ENCODE results near the gene MTMR3. TPM values are rescaled to one million over a fixed set of nuclear protein-coding genes. Genes with fewer than 3 reads are reported as not detected.

Gene MTMR3
- total RNA-seq, 4 donors from 2014 or later: 17.2 to 77.8 (median 62.5) TPM

DNA sequence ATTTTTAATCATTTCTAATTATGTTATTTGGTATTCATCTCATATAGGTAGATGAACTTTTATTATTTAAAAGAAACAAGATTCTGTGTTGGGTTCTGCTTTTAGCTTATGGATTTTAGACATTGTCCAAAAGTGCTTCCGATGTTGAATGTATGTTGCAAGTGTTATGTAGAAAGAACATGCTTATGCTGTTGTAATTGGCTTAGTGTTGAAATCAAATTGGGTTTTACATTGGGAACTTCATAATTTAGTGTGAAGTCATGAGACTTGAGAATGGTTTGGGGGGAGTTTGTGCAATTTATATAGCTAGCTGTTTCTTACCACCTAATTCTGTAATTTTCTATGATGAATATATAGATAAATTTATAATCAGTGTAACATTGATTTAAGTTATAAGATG, 3.6 kb downstream of the MTMR3 start:
- intact Hi-C loops (cut with DNase I; ENCODE audit: low total_unique reads): no loop called here
- H3K27ac ChIP-seq: no peak overlapping the region
- no peak for TF ChIP-seq POLR2A (IDR thresholded peaks at IDR 0.05)
- TF ChIP-seq, protein P1, sequence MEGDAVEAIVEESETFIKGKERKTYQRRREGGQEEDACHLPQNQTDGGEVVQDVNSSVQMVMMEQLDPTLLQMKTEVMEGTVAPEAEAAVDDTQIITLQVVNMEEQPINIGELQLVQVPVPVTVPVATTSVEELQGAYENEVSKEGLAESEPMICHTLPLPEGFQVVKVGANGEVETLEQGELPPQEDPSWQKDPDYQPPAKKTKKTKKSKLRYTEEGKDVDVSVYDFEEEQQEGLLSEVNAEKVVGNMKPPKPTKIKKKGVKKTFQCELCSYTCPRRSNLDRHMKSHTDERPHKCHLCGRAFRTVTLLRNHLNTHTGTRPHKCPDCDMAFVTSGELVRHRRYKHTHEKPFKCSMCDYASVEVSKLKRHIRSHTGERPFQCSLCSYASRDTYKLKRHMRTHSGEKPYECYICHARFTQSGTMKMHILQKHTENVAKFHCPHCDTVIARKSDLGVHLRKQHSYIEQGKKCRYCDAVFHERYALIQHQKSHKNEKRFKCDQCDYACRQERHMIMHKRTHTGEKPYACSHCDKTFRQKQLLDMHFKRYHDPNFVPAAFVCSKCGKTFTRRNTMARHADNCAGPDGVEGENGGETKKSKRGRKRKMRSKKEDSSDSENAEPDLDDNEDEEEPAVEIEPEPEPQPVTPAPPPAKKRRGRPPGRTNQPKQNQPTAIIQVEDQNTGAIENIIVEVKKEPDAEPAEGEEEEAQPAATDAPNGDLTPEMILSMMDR (IDR thresholded peaks at IDR 0.05): no peak
- no peaks in the 10 kb centered on the region for H3K4me1 ChIP-seq
- no peaks in the 10 kb centered on the region for H3K36me3 ChIP-seq
- no peak overlapping the region for H3K4me3 ChIP-seq
- H3K9me3 ChIP-seq: no peaks in the 10 kb centered on the region
- DNase-seq: no peak
- H3K27me3 ChIP-seq: no peaks in the 10 kb centered on the region

DNA sequence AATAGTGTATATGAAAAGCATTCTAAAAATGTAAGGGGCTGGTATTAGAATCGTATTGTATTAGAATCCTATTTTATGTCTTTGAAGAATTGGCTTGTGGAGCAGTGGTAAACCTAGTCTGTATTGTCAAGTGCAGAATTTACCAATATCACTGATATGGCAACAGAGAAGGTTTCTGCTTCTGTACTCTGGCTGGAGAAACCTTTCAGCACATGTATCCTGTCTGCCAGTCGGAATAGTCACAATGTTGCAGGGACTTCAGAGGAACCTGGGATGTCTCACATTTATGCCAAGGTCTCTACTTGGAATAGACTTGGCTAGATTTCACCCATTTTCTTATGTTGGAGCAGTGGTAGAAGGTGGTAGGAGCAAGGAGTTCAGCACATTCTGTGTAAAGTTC, 4.4 kb downstream of the MTMR3 start:
- Histone ChIP-seq H3K36me3 (no peaks in the 10 kb centered on the region), H3K4me1 (no peaks in the 10 kb centered on the region), H3K27ac (no peak overlapping the region), H3K4me3 (no peak overlapping the region), H3K27me3 (no peaks in the 10 kb centered on the region), H3K9me3 (no peaks in the 10 kb centered on the region)
- TF ChIP-seq POLR2A (IDR thresholded peaks at IDR 0.05): no peak
- TF ChIP-seq, protein P1 (IDR thresholded peaks at IDR 0.05): no peak
- intact Hi-C loops (cut with DNase I; ENCODE audit: low total_unique reads): no loop called here
- DNase-seq: no peak

DNA sequence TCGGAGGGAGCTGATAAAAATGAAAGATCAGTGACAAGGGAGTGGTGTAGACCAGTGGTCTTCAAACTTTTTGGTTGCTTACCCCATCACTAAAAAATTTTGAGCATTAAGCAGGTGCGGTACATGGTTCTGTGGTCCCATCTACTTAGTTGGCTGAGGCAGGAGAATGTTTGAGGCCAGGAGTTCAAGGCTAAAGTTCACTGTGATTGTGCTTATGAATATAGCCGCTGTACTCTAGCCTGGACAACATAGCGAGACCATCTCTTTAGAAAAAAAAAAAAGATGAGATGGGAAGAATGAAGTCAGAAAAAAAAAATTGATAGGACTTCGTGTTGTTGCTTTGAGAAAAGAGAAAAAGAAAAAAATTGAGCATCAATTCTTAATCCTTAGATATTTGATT, 7.8 kb downstream of the MTMR3 start:
- no peak for DNase-seq
- Histone ChIP-seq H3K4me1 (no peaks in the 10 kb centered on the region), H3K27me3 (no peaks in the 10 kb centered on the region), H3K9me3 (no peaks in the 10 kb centered on the region), H3K4me3 (no peak overlapping the region), H3K27ac (no peak overlapping the region), H3K36me3 (no peaks in the 10 kb centered on the region)
- intact Hi-C loops (cut with DNase I; ENCODE audit: low total_unique reads): no loop called here
- TF ChIP-seq POLR2A (IDR thresholded peaks at IDR 0.05): no peak
- TF ChIP-seq, protein P1 (IDR thresholded peaks at IDR 0.05): no peak

DNA sequence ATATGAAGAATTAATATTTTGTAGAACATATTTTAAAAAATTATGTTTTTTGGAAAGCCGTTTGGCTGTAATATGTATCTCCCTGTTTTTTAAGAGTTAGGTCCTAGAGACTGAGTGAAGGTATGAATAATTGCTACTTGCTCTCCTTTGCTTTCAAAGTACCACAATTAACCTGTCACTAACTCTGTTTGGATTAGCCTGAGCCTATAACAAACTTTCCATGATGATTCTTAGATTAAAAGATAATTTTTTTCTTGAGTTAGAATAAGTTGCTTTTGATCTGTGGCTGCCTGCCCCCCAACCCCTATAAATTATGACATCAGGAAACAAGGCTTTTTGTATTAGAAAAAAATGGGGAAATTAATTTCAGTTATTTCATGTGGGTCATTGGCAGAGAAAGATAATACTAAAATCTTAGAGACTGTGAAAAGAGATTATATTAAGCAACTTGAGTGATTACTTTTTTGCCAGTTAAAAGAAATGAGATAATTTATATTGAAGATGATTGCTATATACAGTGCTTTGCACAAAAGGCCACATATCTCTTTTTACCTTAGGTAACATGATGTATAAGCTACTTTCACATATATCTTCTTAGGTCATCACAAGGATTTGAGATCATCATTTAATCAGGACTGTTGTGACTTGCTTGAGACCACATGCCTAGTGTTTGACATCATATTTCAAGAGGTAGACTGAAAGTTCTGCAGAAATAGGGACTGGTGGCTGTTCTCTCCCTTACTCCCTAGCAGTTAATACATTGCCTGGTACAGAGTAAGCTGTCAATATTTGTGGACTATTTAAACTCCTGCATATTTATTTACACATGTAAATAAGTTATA, 9.6 kb downstream of the MTMR3 start:
- H3K27me3 ChIP-seq: no peaks in the 10 kb centered on the region
- no peaks in the 10 kb centered on the region for H3K9me3 ChIP-seq
- no peaks in the 10 kb centered on the region for H3K4me1 ChIP-seq
- intact Hi-C loops (cut with DNase I; ENCODE audit: low total_unique reads): no loop called here
- no peak for TF ChIP-seq POLR2A (IDR thresholded peaks at IDR 0.05)
- TF ChIP-seq, protein P1 (IDR thresholded peaks at IDR 0.05): no peak
- H3K4me3 ChIP-seq: no peak overlapping the region
- DNase-seq: no peak
- H3K36me3 ChIP-seq: no peaks in the 10 kb centered on the region
- no peak overlapping the region for H3K27ac ChIP-seq

DNA sequence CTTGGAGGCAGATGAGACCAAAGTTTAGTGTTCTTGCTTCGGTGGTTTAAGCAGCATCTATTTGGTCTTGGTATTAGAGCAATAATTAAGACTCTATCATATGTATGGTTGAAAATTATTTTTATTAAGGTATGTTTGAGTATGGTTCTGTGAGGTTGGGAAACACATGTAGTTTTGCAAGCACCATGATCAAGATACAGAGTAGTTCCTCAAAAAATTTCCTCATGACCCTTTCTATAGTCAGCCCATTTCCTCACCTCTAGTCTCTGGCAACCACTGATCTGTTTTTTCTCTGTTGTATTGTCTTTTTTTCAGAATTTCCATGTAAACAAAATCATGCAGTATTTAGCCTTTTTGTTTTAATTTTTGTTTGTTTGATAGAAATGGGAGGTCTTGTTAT, 18.4 kb downstream of the MTMR3 start:
- Histone ChIP-seq H3K9me3 (no peaks in the 10 kb centered on the region), H3K27ac (no peak overlapping the region), H3K27me3 (no peaks in the 10 kb centered on the region), H3K4me1 (no peaks in the 10 kb centered on the region), H3K36me3 (no peaks in the 10 kb centered on the region), H3K4me3 (no peak overlapping the region)
- intact Hi-C loops (cut with DNase I; ENCODE audit: low total_unique reads): no loop called here
- TF ChIP-seq, protein P1 (IDR thresholded peaks at IDR 0.05): no peak
- TF ChIP-seq POLR2A (IDR thresholded peaks at IDR 0.05): no peak
- DNase-seq: no peak
